Measurements from ENCODE around the gene WAS.

The WAS gene

DNA sequence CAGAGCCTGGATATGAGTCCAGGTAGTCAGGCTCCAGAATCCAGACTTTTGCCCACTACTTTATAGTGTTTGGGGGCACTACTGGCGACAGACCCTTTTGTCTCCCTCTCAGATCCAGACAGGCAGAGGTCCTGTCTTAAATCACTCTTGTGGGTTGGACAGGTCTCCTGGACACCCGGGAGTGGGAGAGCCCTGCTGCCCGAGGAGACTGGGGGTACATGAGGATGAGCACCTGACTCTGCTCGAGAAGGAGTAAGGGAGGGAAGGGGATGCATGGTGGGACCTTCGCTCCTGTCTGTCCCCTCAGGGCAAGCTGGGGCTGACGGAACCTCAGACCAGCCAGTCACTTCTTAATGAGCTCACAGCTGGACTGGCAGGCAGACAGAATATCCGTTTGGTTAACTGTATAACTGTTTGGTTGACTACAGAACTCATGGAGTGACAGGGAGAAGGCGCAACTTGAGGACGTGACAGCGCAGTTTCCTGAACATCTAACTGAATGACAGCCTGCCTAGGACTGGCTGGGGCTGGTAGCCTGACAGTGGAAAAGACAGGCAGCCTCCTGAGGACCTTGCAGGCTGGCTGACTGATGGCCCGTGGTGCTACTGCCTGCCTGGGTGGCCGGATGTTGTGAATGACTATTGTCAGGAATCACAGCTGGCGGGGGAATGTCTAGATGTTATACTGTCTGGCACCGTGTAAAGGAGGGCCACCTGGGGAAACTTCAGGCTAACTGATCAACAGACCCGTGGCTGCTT is 11.4 kb downstream of the WAS start:
- Histone ChIP-seq H3K27ac (peak overlapping the region; percentile 94), H3K4me3 (ENCODE audit: low read depth, low read length) (peak overlapping the region; percentile 60), H3K27me3 (ENCODE audit: control insufficient read depth, insufficient read depth, low read length) (no peaks in the 10 kb centered on the region), H3K4me2 (ENCODE audit: low read length) (peak overlapping the region; percentile 88), H2AFZ (peak overlapping the region; percentile 88), H3K9ac (no peak overlapping the region), H3K4me1 (peaks cover 6% of the 10 kb centered on the region), H3K36me3 (ENCODE audit: control insufficient read depth, insufficient read depth, low read length) (no peaks in the 10 kb centered on the region), H3K9me3 (ENCODE audit: control insufficient read depth, low read length) (no peaks in the 10 kb centered on the region), H3K79me2 (no peaks in the 10 kb centered on the region)
- TF ChIP-seq, protein P1, sequence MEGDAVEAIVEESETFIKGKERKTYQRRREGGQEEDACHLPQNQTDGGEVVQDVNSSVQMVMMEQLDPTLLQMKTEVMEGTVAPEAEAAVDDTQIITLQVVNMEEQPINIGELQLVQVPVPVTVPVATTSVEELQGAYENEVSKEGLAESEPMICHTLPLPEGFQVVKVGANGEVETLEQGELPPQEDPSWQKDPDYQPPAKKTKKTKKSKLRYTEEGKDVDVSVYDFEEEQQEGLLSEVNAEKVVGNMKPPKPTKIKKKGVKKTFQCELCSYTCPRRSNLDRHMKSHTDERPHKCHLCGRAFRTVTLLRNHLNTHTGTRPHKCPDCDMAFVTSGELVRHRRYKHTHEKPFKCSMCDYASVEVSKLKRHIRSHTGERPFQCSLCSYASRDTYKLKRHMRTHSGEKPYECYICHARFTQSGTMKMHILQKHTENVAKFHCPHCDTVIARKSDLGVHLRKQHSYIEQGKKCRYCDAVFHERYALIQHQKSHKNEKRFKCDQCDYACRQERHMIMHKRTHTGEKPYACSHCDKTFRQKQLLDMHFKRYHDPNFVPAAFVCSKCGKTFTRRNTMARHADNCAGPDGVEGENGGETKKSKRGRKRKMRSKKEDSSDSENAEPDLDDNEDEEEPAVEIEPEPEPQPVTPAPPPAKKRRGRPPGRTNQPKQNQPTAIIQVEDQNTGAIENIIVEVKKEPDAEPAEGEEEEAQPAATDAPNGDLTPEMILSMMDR (IDR thresholded peaks at IDR 0.05) = no peak

DNA sequence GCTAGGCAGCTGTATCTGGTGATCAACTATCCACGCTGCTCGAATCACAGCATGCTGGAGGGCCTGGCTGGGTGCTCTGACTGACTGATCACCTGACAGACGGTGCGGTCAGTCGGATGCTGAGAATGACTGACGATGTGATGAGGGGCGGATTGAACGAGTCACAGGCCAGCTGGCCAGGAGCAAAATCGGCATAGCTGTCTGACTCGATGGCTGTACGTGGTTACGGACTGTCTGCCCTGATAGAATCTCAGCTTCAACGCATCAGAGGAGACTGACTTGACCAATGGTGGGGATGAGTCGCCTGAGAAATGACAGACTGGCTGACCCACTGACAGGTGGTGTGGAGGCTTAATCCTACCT is 11.9 kb downstream of the WAS start:
- Histone ChIP-seq H3K4me3 (ENCODE audit: low read depth, low read length) (peak overlapping the region; percentile 60), H3K27ac (peak overlapping the region; percentile 94), H3K9ac (peak overlapping the region; percentile 80), H2AFZ (peak overlapping the region; percentile 88), H3K36me3 (ENCODE audit: control insufficient read depth, insufficient read depth, low read length) (no peaks in the 10 kb centered on the region), H3K9me3 (ENCODE audit: control insufficient read depth, low read length) (no peaks in the 10 kb centered on the region), H3K4me1 (peaks cover 6% of the 10 kb centered on the region), H3K4me2 (ENCODE audit: low read length) (peak overlapping the region; percentile 88), H3K27me3 (ENCODE audit: control insufficient read depth, insufficient read depth, low read length) (no peaks in the 10 kb centered on the region), H3K79me2 (no peaks in the 10 kb centered on the region)
- TF ChIP-seq, protein P1 (IDR thresholded peaks at IDR 0.05) = no peak

DNA sequence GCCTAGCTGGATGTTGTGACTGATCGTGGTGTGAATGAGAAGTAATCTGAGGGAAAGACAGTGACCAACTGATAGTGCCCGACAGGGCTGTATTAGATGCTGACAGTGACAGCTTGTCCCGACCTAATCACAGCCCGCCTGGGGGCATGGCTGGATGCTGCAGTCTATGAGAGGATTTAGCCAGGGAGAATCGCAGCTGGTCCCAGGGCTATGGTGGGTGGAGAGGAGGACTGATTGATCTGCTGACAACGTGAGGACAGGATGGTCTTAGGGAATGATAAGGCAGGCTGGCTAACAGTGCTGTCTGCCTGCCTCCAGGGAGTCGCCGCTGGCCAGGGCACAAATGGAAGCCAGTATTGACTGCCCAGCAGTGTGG is 12.3 kb downstream of the WAS start:
- peak overlapping the region; percentile 88 for H2AFZ ChIP-seq
- TF ChIP-seq, protein P1 (IDR thresholded peaks at IDR 0.05) = no peak
- no peaks in the 10 kb centered on the region for H3K79me2 ChIP-seq
- peak overlapping the region; percentile 94 for H3K27ac ChIP-seq
- peak overlapping the region; percentile 88 for H3K4me2 ChIP-seq (ENCODE audit: low read length)
- H3K4me3 ChIP-seq (ENCODE audit: low read depth, low read length) = peak overlapping the region; percentile 60
- H3K4me1 ChIP-seq = peaks cover 6% of the 10 kb centered on the region
- H3K36me3 ChIP-seq (ENCODE audit: control insufficient read depth, insufficient read depth, low read length) = no peaks in the 10 kb centered on the region
- H3K27me3 ChIP-seq (ENCODE audit: control insufficient read depth, insufficient read depth, low read length) = no peaks in the 10 kb centered on the region
- no peaks in the 10 kb centered on the region for H3K9me3 ChIP-seq (ENCODE audit: control insufficient read depth, low read length)
- peak overlapping the region; percentile 80 for H3K9ac ChIP-seq

DNA sequence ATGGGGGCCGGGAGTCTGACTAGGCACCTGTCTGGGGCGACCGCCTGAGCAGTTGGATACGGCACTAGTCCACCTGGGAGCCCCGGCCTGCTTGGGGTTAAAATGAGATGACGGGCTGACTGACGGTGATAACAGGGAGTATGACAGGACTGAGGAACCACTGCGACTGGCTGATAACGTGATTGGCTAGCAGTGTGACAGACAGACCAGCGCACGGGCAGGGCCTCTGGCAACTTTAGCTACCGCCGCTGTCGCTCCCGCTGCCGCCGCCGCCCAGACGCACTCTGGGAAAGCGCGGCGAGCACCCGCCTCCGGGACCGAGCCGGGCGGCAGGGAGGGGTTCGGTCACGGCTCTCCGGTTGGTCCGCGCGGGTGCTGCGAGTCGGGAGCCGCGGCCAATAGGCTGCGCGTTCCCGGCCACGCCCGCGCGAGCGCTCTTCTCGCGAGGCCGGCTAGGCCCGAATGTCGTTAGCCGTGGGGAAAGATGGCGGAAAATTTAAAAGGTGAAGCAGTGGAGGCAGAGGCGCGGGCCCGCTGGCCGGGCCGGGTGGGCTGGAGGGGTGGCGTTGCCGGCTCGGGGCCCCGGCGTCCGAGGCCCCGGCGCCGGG is 12.8 kb downstream of the WAS start, which contains the start of gene SUV39H1:
Gene SUV39H1, plus strand, starts transcription at position 434 of the 608 bp plus-strand sequence. Its CDS starts 51 bp downstream, at position 485.
- peak within 1 kb of the TSS; percentile 88 for H2AFZ ChIP-seq
- peak within 1 kb of the TSS; percentile 80 for H3K9ac ChIP-seq
- H3K27ac ChIP-seq = peak within 1 kb of the TSS; percentile 94
- H3K27me3 ChIP-seq (ENCODE audit: control insufficient read depth, insufficient read depth, low read length) = no peaks in the 10 kb centered on the region
- no peaks in the 10 kb centered on the region for H3K36me3 ChIP-seq (ENCODE audit: control insufficient read depth, insufficient read depth, low read length)
- TF ChIP-seq, protein P1 (IDR thresholded peaks at IDR 0.05) = no peak
- H3K4me3 ChIP-seq (ENCODE audit: low read depth, low read length) = peak within 1 kb of the TSS; percentile 60
- peaks cover 6% of the 10 kb centered on the region for H3K4me1 ChIP-seq
- no peaks in the 10 kb centered on the region for H3K9me3 ChIP-seq (ENCODE audit: control insufficient read depth, low read length)
- peak within 1 kb of the TSS; percentile 88 for H3K4me2 ChIP-seq (ENCODE audit: low read length)
- H3K79me2 ChIP-seq = no peaks in the 10 kb centered on the region

Data from parathyroid adenoma (tissue), 2 donors.